Transverse colon (tissue), 4 donors: Measurements from ENCODE around the gene MAGI2. TPM values are rescaled to one million over a fixed set of nuclear protein-coding genes. Genes with fewer than 3 reads are reported as not detected.

Experiments
- DNase-seq: peaks from one replicate; pipeline ENCODE4 v3.0.0-alpha.2; 2019
- H3K27ac ChIP-seq, 4 donors: fragments of 200-600 bp; sonication (generic); 2 replicates each; pipeline ENCODE4 v1.5.1; 2016 to 2018; ENCODE audit warnings: inconsistent platforms in 4 of 4
- H3K27me3 ChIP-seq: fragments of 200-600 bp; sonication (generic); 2 replicates; pipeline ENCODE4 v1.5.1; 2017; ENCODE audit warnings: inconsistent platforms
- H3K36me3 ChIP-seq, 4 donors: fragments of 200-600 bp; sonication (generic); 2 replicates each; pipeline ENCODE4 v1.5.1; 2017 to 2019; ENCODE audit warnings: inconsistent platforms in 4 of 4
- H3K4me1 ChIP-seq, 4 donors: fragments of 200-600 bp; sonication (generic); 2 replicates each; pipeline ENCODE4 v1.5.1; 2017 to 2020; ENCODE audit warnings: inconsistent platforms in 4 of 4
- H3K4me3 ChIP-seq, 4 donors: fragments of 200-600 bp; sonication (generic); 1 replicate in 1 of 4; 2 replicates in 3 of 4; pipeline versions ENCODE4 v1.5.1 to v1.6.1; 2017 to 2019; ENCODE audit warnings: inconsistent platforms in 4 of 4
- H3K9me3 ChIP-seq, 2 donors: fragments of 200-600 bp; sonication (generic); 2 replicates each; pipeline ENCODE4 v1.5.1; 2017 to 2019; ENCODE audit warnings: inconsistent platforms in 2 of 2
- EP300 ChIP-seq: sonication (generic); formaldehyde crosslinking; IDR thresholded peaks from one replicate; pipeline ENCODE4 v1.6.1; 2017; ENCODE audit warnings: antibody characterized with exemption, low read depth
- POLR2A ChIP-seq: fragments of 450-650 bp; IDR thresholded peaks from one replicate; pipeline ENCODE4 v1.6.1; 2016; ENCODE audit warnings: antibody characterized with exemption, mild to moderate bottlenecking, moderate library complexity
- POLR2AphosphoS5 ChIP-seq, 3 donors: sonication (generic); formaldehyde crosslinking; IDR thresholded peaks; one replicate each; pipeline ENCODE4 v1.6.1; 2016; ENCODE audit warnings: antibody characterized with exemption in 3 of 3
- WGBS, 2 donors: methylation state at CpG; one replicate each; pipeline ENCODE4 v1.1.5; 2018; ENCODE audit warnings: low coverage in 1 of 2; 5-methylcytosine and 5-hydroxymethylcytosine counted together
- in situ Hi-C, 4 donors: fragments of 200-750 bp; cut with MboI; loops; one replicate each; pipeline versions ENCODE4 v1.15.0 to v1.15.1; 2017; ENCODE audit warnings: low sequenced_read_pairs in 3 of 4, low pct_ligation_motif_present in 1 of 4, low pct_unique_long_range_greater_than_20kb in 1 of 4
- intact Hi-C: fragments of 100-400 bp; cut with DNase I; formaldehyde crosslinking; loops from one replicate; pipeline ENCODE4 v1.15.1; 2023; ENCODE audit warnings: low total_unique reads
- total RNA-seq, 4 donors: library from RNA; depleted of rRNA; stranded (reverse); fragments of >200 nt; gene quantifications; one replicate each; pipeline ENCODE4 v1.1.0, GENCODE V29; 2016
- TF ChIP-seq, protein P1 (sequence below), 5 experiments: fragments of 200-600 bp in 3 of 5; fragments of 450-650 bp in 2 of 5; sonication (generic) in 3 of 5; IDR thresholded peaks; 1 replicate in 2 of 5; 2 replicates in 3 of 5; pipeline ENCODE4 v1.5.1; 2016 to 2017; ENCODE audit warnings: antibody characterized with exemption in 5 of 5, inconsistent platforms in 3 of 5, mild to moderate bottlenecking in 2 of 5, moderate library complexity in 1 of 5

The MAGI2 gene
- total RNA-seq, 4 donors from 2014 or later = 1.6 to 9.7 (median 4.1) TPM

DNA sequence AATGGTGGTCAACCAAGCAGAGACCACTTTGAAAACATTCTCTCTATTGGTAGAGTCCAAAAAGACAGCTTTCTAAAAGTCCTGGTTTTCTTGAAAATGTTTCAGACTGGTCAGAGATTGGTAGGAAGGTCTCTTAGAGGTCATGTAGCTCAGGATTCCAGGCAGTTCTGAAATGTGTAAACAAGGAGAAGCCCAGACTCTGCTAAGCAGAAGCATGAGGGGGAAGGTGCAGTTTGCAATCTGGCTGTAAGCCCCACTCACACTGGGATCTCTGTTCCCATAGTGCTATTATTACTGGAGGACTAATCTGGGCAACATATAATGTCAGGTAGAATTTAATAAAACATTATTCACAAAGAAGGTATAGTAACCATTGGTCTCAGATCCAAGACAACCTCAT lies 101.1 kb downstream of the MAGI2 start:
- Histone ChIP-seq H3K4me3 (no peak overlapping the region), H3K4me1 (no peaks in the 10 kb centered on the region), H3K9me3 (no peaks in the 10 kb centered on the region), H3K27ac (no peak overlapping the region), H3K36me3 (no peaks in the 10 kb centered on the region), H3K27me3 (no peaks in the 10 kb centered on the region)
- TF ChIP-seq, protein P1, sequence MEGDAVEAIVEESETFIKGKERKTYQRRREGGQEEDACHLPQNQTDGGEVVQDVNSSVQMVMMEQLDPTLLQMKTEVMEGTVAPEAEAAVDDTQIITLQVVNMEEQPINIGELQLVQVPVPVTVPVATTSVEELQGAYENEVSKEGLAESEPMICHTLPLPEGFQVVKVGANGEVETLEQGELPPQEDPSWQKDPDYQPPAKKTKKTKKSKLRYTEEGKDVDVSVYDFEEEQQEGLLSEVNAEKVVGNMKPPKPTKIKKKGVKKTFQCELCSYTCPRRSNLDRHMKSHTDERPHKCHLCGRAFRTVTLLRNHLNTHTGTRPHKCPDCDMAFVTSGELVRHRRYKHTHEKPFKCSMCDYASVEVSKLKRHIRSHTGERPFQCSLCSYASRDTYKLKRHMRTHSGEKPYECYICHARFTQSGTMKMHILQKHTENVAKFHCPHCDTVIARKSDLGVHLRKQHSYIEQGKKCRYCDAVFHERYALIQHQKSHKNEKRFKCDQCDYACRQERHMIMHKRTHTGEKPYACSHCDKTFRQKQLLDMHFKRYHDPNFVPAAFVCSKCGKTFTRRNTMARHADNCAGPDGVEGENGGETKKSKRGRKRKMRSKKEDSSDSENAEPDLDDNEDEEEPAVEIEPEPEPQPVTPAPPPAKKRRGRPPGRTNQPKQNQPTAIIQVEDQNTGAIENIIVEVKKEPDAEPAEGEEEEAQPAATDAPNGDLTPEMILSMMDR (IDR thresholded peaks at IDR 0.05) = no peak
- no peak for TF ChIP-seq POLR2AphosphoS5 (IDR thresholded peaks at IDR 0.05)
- in situ Hi-C loops (no loop called here), intact Hi-C loops (no loop called here)
- DNase-seq = no peak

DNA sequence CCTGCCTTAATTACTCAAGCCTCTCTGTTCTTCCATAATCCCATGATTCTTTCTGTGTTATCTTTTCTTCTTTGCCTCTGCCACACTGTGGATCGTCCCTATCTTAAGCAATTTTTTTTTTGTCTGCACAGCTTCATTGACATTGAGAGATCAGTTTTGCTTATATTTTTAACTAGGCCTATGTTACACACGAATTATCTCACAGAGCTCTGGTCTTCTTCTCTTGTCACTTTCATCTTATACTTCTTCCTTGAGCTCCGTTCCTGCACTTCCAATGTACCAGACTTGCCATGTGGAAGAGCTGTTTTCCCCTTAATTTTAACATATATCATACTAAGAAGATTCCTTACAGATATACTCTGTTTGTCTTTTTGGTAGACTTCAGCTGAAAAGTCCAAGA lies 106.1 kb downstream of the MAGI2 start:
- no peak for DNase-seq
- Histone ChIP-seq H3K4me1 (no peaks in the 10 kb centered on the region), H3K27ac (no peak overlapping the region), H3K27me3 (no peaks in the 10 kb centered on the region), H3K9me3 (no peaks in the 10 kb centered on the region), H3K36me3 (no peaks in the 10 kb centered on the region), H3K4me3 (no peak overlapping the region)
- in situ Hi-C loops = no loop called here
- TF ChIP-seq POLR2AphosphoS5 (IDR thresholded peaks at IDR 0.05) = no peak
- TF ChIP-seq, protein P1 (IDR thresholded peaks at IDR 0.05) = no peak
- no peak for TF ChIP-seq EP300
- TF ChIP-seq POLR2A = no peak
- 52 to 70% methylated on average over 3 of the region's 3 CpGs for WGBS, 2 donors
- intact Hi-C loops = no loop called here

DNA sequence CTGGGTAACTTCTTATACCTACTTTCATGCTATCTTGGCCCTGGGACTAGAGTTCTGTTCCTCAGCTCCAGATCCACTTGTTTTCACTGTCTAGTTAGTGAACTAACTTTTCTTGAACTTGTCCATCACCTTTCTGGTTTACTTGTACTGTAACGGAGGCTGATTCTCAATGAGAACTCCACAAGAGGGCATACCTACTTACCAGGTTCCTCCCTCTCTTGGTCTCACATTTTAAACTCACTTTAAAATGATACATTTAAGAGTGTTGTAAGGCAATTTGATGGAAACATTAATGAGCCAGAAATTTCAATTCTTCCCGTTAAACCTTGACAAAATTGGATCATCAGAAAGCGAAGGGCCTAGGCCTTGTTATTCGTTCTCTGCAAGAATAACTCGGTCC lies 111.6 kb downstream of the MAGI2 start:
- WGBS, 2 donors = 87 to 95% methylated on average over 5 of the region's 5 CpGs
- Histone ChIP-seq H3K9me3 (no peaks in the 10 kb centered on the region), H3K4me1 (no peaks in the 10 kb centered on the region), H3K4me3 (no peak overlapping the region), H3K36me3 (no peaks in the 10 kb centered on the region), H3K27ac (no peak overlapping the region), H3K27me3 (no peaks in the 10 kb centered on the region)
- DNase-seq = no peak
- intact Hi-C loops (no loop called here), in situ Hi-C loops (no loop called here)
- TF ChIP-seq, protein P1 (IDR thresholded peaks at IDR 0.05) = no peak
- no peak for TF ChIP-seq POLR2AphosphoS5 (IDR thresholded peaks at IDR 0.05)
- no peak for TF ChIP-seq POLR2A
- TF ChIP-seq EP300 = no peak

DNA sequence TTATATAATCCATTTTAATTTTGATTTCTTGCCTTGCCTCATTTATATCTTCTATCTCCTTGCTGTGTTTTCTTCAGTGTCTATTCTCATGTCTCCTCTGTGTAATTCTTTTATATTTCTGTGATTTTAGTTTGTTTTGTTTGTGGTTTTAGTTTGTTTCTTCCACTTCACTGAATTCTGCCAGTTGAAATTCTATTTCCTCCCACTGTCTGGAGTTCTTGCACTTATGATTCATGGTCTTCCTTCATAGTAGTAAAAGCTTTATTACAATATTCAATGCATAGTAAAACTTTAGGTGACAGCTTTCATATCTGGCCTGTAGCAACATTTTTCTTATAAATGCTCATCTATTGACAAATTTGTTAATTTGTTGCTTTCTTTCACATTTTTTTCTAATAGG lies 113.3 kb downstream of the MAGI2 start:
- Histone ChIP-seq H3K9me3 (no peaks in the 10 kb centered on the region), H3K4me3 (no peak overlapping the region), H3K36me3 (no peaks in the 10 kb centered on the region), H3K4me1 (no peaks in the 10 kb centered on the region), H3K27ac (no peak overlapping the region), H3K27me3 (no peaks in the 10 kb centered on the region)
- DNase-seq = no peak
- in situ Hi-C loops (no loop called here), intact Hi-C loops (no loop called here)
- no peak for TF ChIP-seq EP300
- TF ChIP-seq POLR2AphosphoS5 (IDR thresholded peaks at IDR 0.05) = no peak
- no peak for TF ChIP-seq POLR2A
- TF ChIP-seq, protein P1 (IDR thresholded peaks at IDR 0.05) = no peak
